22Rv1 (cell line): ENCODE data around the gene HSD17B13.
"Not testable (repeated sequence)": the region's sequence is repeated elsewhere in the genome, so short reads cannot be mapped to it uniquely, and the experiment has no call there.

Source experiments
- H3K27ac ChIP-seq: fragments of 450-650 bp; 2 replicates; pipeline ENCODE4 v1.5.1; 2017
- CTCF ChIP-seq: fragments of 450-650 bp; IDR thresholded peaks from 2 replicates; pipeline ENCODE4 v1.5.1; 2017; ENCODE audit warnings: mild to moderate bottlenecking
- ZFX ChIP-seq: fragments of 450-650 bp; IDR thresholded peaks from 2 replicates; pipeline ENCODE4 v1.6.1; 2017; ENCODE audit warnings: antibody characterized with exemption, borderline replicate concordance

Gene HSD17B13

GRCh38 chr4:87304745-87305432 lies 17.8 kb downstream of the HSD17B13 start:
- no peak for TF ChIP-seq ZFX
- no peak for TF ChIP-seq CTCF
- H3K27ac ChIP-seq: peak overlapping the region; percentile 84

GRCh38 chr4:87299898-87300297 lies 22.8 kb downstream of the HSD17B13 start:
- TF ChIP-seq ZFX (no peak), CTCF (no peak)
- no peak overlapping the region for H3K27ac ChIP-seq

- H3K27ac ChIP-seq: no peak overlapping the region
- TF ChIP-seq CTCF (no peak), ZFX (no peak)
Measured at GRCh38 chr4:87298362-87298761, 24.3 kb downstream of the HSD17B13 start.

- H3K27ac ChIP-seq: not testable (repeated sequence)
Measured at GRCh38 chr4:87294911-87295310, 27.8 kb downstream of the HSD17B13 start.

- not testable (repeated sequence) for H3K27ac ChIP-seq
Measured at GRCh38 chr4:87293889-87294288, 28.8 kb downstream of the HSD17B13 start.

- no peak overlapping the region for H3K27ac ChIP-seq
- no peak for TF ChIP-seq ZFX
- no peak for TF ChIP-seq CTCF
Measured at GRCh38 chr4:87286970-87287369, 35.7 kb downstream of the HSD17B13 start.

- H3K27ac ChIP-seq: not testable (repeated sequence)
Measured at GRCh38 chr4:87284268-87284667, 38.4 kb downstream of the HSD17B13 start.

GRCh38 chr4:87283151-87283550 lies 39.5 kb downstream of the HSD17B13 start:
- no peak for TF ChIP-seq CTCF
- no peak for TF ChIP-seq ZFX
- no peak overlapping the region for H3K27ac ChIP-seq

GRCh38 chr4:87281603-87282002 lies 41.1 kb downstream of the HSD17B13 start:
- no peak for TF ChIP-seq ZFX
- TF ChIP-seq CTCF: no peak
- no peak overlapping the region for H3K27ac ChIP-seq
